GM12892 (cell line): ENCODE data around the gene ESRRA.

Experiments used
- POLR2A ChIP-seq: IDR thresholded peaks from 2 replicates; pipeline ENCODE4 v1.6.1; 2011; ENCODE audit warnings: low read depth, low read length, control low read depth
- POLR2AphosphoS5 ChIP-seq: IDR thresholded peaks from 2 replicates; pipeline ENCODE4 v1.6.1; 2011; ENCODE audit warnings: low read depth, low read length, control low read depth

DNA sequence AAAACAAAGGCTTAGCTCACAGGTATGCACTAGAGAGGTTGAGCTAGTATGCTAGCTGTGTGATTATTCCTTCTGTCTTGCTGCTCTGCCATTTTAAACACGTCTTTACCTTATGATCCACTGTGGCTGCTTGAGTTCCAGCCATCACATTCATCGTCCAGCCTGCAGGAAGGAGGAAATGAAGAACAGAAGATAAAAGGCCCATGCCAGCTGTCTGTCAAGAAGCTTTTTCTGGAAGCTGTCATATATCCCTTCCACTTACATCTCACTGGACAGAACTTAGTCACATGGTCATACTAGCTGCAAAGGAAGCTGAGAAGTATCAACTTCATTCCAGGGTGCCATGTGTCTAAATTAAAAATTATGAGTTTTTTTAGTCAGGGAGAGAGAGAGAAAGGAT, 22.1 kb downstream of the ESRRA start:
- no peak for TF ChIP-seq POLR2AphosphoS5
- TF ChIP-seq POLR2A, result no peak
